ENCODE measurements around the gene SUSD3.

The SUSD3 gene

DNA sequence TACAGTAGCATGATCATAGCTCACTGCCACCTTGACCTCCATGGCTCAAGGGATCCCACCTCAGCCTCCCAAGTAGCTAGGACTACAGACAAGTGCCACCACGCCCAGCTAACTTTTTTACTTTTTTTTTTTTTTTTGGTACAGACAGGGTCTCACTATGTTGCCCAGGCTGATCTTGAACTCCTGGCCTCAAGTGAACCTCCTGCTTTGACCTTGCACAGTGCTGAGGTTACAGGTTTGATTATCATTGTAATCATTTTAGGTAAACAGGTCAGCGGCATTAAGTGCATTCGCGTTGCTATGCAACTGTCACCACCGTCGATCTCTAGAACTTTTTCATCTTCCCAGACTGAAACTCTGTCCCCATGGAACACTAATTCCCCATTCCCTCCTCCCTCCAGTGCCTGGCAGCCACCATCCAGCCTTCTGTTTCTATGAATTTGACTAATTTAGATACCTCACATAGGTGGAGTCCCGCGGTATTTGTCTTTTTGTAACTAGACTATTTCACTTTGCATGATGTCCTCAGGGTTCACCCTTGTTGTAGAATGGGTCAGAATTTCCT is 31.7 kb downstream of the SUSD3 start:
- DNase-seq (ENCODE audit: low read depth, low spot score), result no peak
- H3K4me3 ChIP-seq (ENCODE audit: low read depth, low read length), result no peak overlapping the region
- TF ChIP-seq, protein P1, sequence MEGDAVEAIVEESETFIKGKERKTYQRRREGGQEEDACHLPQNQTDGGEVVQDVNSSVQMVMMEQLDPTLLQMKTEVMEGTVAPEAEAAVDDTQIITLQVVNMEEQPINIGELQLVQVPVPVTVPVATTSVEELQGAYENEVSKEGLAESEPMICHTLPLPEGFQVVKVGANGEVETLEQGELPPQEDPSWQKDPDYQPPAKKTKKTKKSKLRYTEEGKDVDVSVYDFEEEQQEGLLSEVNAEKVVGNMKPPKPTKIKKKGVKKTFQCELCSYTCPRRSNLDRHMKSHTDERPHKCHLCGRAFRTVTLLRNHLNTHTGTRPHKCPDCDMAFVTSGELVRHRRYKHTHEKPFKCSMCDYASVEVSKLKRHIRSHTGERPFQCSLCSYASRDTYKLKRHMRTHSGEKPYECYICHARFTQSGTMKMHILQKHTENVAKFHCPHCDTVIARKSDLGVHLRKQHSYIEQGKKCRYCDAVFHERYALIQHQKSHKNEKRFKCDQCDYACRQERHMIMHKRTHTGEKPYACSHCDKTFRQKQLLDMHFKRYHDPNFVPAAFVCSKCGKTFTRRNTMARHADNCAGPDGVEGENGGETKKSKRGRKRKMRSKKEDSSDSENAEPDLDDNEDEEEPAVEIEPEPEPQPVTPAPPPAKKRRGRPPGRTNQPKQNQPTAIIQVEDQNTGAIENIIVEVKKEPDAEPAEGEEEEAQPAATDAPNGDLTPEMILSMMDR (IDR thresholded peaks at IDR 0.05; ENCODE audit: low read depth, low read length), result no peak
- in situ Hi-C loops (cut with HindIII; ENCODE audit: low sequenced_read_pairs), result no loop called here

- in situ Hi-C loops (cut with HindIII; ENCODE audit: low sequenced_read_pairs), result no loop called here
- H3K4me3 ChIP-seq (ENCODE audit: low read depth, low read length), result no peak overlapping the region
- no peak for DNase-seq (ENCODE audit: low read depth, low spot score)
- TF ChIP-seq, protein P1 (IDR thresholded peaks at IDR 0.05; ENCODE audit: low read depth, low read length), result no peak
Measured at GRCh38 chr9:93091056-93091452, 32.6 kb downstream of the SUSD3 start.

DNA sequence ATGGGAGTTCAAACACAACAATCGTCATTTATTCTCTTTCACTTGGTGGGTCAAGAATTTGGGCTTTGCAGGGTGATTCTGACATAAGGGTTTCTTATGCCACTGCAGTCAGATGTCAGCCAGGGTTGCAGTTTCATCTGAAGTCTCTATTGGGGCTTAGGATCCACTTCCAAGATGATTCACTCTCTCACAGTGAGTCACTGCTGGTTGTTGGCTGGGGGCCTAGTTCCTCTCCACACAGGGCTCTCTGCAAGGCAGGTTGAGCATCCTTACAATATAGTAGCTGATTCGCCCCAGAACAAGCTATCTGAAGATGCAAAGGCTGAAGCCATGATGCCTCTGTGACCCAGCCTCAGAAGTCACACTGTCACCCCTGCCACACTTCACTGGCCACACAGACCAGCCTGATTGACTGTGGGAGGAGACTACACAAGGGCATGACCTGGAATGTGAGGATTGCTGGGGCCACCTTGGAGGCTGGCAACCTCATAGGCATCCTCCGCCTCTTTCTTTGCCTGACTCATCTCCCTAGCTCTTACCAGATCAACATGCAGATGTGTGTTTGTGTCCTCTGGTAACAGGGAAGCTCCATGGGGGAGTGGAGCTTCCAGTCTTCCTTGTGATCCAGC is 33.1 kb downstream of the SUSD3 start:
- DNase-seq (ENCODE audit: low read depth, low spot score), result peak; percentile 80

GRCh38 chr9:93092251-93092991 is 33.9 kb downstream of the SUSD3 start:
- H3K4me3 ChIP-seq (ENCODE audit: low read depth, low read length), result no peak overlapping the region
- TF ChIP-seq, protein P1 (IDR thresholded peaks at IDR 0.05; ENCODE audit: low read depth, low read length), result no peak
- no peak for DNase-seq (ENCODE audit: low read depth, low spot score)
- in situ Hi-C loops (cut with HindIII; ENCODE audit: low sequenced_read_pairs), result no loop called here

More for the DNA sequence above, 33.1 kb downstream of the SUSD3 start:
- in situ Hi-C loops (cut with HindIII; ENCODE audit: low sequenced_read_pairs), result no loop called here
- H3K4me3 ChIP-seq (ENCODE audit: low read depth, low read length), result no peak overlapping the region
- TF ChIP-seq, protein P1 (IDR thresholded peaks at IDR 0.05; ENCODE audit: low read depth, low read length), result no peak

GRCh38 chr9:93093127-93093876 is 34.8 kb downstream of the SUSD3 start:
- no peak overlapping the region for H3K4me3 ChIP-seq (ENCODE audit: low read depth, low read length)
- in situ Hi-C loops (cut with HindIII; ENCODE audit: low sequenced_read_pairs), result no loop called here
- DNase-seq (ENCODE audit: low read depth, low spot score), result no peak
- TF ChIP-seq, protein P1 (IDR thresholded peaks at IDR 0.05; ENCODE audit: low read depth, low read length), result no peak

- TF ChIP-seq, protein P1 (IDR thresholded peaks at IDR 0.05; ENCODE audit: low read depth, low read length), result no peak
- in situ Hi-C loops (cut with HindIII; ENCODE audit: low sequenced_read_pairs), result no loop called here
- H3K4me3 ChIP-seq (ENCODE audit: low read depth, low read length), result no peak overlapping the region
- no peak for DNase-seq (ENCODE audit: low read depth, low spot score)
Measured at GRCh38 chr9:93093877-93094657, 35.6 kb downstream of the SUSD3 start.
